ENCODE results near the gene RHOG.

The RHOG gene

GRCh38 chr11:3859373-3859881 lies 18.7 kb upstream of the RHOG start:
- DNase-seq (ENCODE audit: low read depth in 2 of 2, low spot score in 1 of 2), result no peak

- DNase-seq (ENCODE audit: low read depth in 2 of 2, low spot score in 1 of 2), result no peak
These were observed 16.9 kb upstream of the RHOG start for GRCh38 chr11:3857628-3858027.

- DNase-seq (ENCODE audit: low read depth in 2 of 2, low spot score in 1 of 2), result no peak
These were observed 16.2 kb upstream of the RHOG start for GRCh38 chr11:3856856-3857553.

- DNase-seq (ENCODE audit: low read depth in 2 of 2, low spot score in 1 of 2), result no peak
These were observed 15.2 kb upstream of the RHOG start for GRCh38 chr11:3855808-3856491.

- DNase-seq (ENCODE audit: low read depth in 2 of 2, low spot score in 1 of 2), result peak; percentile 95 to 96
These were observed 14.4 kb upstream of the RHOG start, which contains the start of gene STIM1 for GRCh38 chr11:3854977-3855807. TSS of gene STIM1 (plus strand) at chr11:3855664. CDS start at chr11:3856271, 607 bp downstream.

GRCh38 chr11:3854660-3854976 lies 13.9 kb upstream of the RHOG start:
- DNase-seq (ENCODE audit: low read depth in 2 of 2, low spot score in 1 of 2), result no peak

- peak in 1 of 2 donors; percentile 36 for DNase-seq (ENCODE audit: low read depth in 2 of 2, low spot score in 1 of 2)
These were observed 13.3 kb upstream of the RHOG start for GRCh38 chr11:3853899-3854659.

GRCh38 chr11:3853545-3853842 lies 12.7 kb upstream of the RHOG start:
- DNase-seq (ENCODE audit: low read depth in 2 of 2, low spot score in 1 of 2), result no peak

GRCh38 chr11:3849297-3849874 lies 8.6 kb upstream of the RHOG start:
- no peak for DNase-seq (ENCODE audit: low read depth in 2 of 2, low spot score in 1 of 2)

- no peak for DNase-seq (ENCODE audit: low read depth in 2 of 2, low spot score in 1 of 2)
These were observed 4.9 kb upstream of the RHOG start for GRCh38 chr11:3845670-3846069.

GRCh38 chr11:3845246-3845645 lies 4.5 kb upstream of the RHOG start:
- DNase-seq (ENCODE audit: low read depth in 2 of 2, low spot score in 1 of 2), result no peak

GRCh38 chr11:3843326-3843725 lies 2.6 kb upstream of the RHOG start:
- no peak for DNase-seq (ENCODE audit: low read depth in 2 of 2, low spot score in 1 of 2)

- DNase-seq (ENCODE audit: low read depth in 2 of 2, low spot score in 1 of 2), result no peak
These were observed 929 bp upstream of the RHOG start for GRCh38 chr11:3841426-3842350.

- DNase-seq (ENCODE audit: low read depth in 2 of 2, low spot score in 1 of 2), result no peak
These were observed 522 bp downstream of the RHOG start for GRCh38 chr11:3840004-3840869.

GRCh38 chr11:3838504-3838903 lies 2.3 kb downstream of the RHOG start:
- no peak for DNase-seq (ENCODE audit: low read depth in 2 of 2, low spot score in 1 of 2)

GRCh38 chr11:3837793-3838192 lies 3.0 kb downstream of the RHOG start:
- no peak for DNase-seq (ENCODE audit: low read depth in 2 of 2, low spot score in 1 of 2)

- no peak for DNase-seq (ENCODE audit: low read depth in 2 of 2, low spot score in 1 of 2)
These were observed 3.9 kb downstream of the RHOG start for GRCh38 chr11:3836903-3837302.

- no peak for DNase-seq (ENCODE audit: low read depth in 2 of 2, low spot score in 1 of 2)
These were observed 5.0 kb downstream of the RHOG start for GRCh38 chr11:3835751-3836150.
